Neural progenitor cell (in vitro differentiated cells): Measurements from ENCODE around the gene PLXNC1.

Experiments
- EZH2 ChIP-seq: fragments of 200-600 bp; sonication (generic); IDR thresholded peaks from 2 replicates; pipeline ENCODE4 v1.6.1; 2017; ENCODE audit warnings: antibody characterized with exemption, mild to moderate bottlenecking, moderate library complexity
- EZH2phosphoT487 ChIP-seq: fragments of 200-600 bp; sonication (generic); IDR thresholded peaks from 2 replicates; pipeline ENCODE4 v1.6.1; 2017; ENCODE audit warnings: antibody characterized with exemption
- TF ChIP-seq, protein P1 (sequence below): fragments of 200-600 bp; sonication (generic); IDR thresholded peaks from 2 replicates; pipeline ENCODE4 v1.5.1; 2017; ENCODE audit warnings: antibody characterized with exemption, mild to moderate bottlenecking

DNA sequence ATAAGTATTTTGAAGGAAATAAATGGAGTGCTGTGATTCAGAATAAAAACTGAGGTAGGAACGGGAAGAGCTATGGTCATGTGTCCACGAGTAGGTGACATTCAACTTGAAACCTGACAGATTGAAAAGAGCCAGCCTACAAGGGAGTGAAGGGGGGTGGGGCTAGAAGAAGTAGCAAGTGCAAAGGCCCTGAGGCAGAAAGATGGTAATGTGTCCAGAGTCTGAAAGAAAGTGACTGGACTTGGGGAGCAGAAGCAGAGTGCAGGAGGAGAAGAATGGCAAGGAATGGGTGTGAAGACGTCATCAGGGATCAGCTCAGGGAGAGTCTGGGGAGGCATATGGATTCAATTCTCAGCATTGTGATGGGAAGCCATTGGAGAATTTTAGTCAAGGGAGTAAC lies 13.7 kb downstream of the PLXNC1 start:
- TF ChIP-seq, protein P1, sequence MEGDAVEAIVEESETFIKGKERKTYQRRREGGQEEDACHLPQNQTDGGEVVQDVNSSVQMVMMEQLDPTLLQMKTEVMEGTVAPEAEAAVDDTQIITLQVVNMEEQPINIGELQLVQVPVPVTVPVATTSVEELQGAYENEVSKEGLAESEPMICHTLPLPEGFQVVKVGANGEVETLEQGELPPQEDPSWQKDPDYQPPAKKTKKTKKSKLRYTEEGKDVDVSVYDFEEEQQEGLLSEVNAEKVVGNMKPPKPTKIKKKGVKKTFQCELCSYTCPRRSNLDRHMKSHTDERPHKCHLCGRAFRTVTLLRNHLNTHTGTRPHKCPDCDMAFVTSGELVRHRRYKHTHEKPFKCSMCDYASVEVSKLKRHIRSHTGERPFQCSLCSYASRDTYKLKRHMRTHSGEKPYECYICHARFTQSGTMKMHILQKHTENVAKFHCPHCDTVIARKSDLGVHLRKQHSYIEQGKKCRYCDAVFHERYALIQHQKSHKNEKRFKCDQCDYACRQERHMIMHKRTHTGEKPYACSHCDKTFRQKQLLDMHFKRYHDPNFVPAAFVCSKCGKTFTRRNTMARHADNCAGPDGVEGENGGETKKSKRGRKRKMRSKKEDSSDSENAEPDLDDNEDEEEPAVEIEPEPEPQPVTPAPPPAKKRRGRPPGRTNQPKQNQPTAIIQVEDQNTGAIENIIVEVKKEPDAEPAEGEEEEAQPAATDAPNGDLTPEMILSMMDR, result no peak
- TF ChIP-seq EZH2 (no peak), EZH2phosphoT487 (no peak)
